Iris pigment epithelial cell (primary cell): ENCODE results near the gene CCR5.

Experiments
- DNase-seq: peaks from one replicate; pipeline ENCODE4 v3.0.0-alpha.2; 2011; ENCODE audit warnings: low read depth

Gene CCR5

GRCh38 chr3:46408853-46409252 lies 38.1 kb downstream of the CCR5 start:
- DNase-seq = no peak

- DNase-seq = no peak
Measured at GRCh38 chr3:46409739-46410489, 39.2 kb downstream of the CCR5 start.

GRCh38 chr3:46410669-46411068 lies 39.9 kb downstream of the CCR5 start:
- no peak for DNase-seq

- no peak for DNase-seq
Measured at GRCh38 chr3:46411271-46411670, 40.5 kb downstream of the CCR5 start.

- no peak for DNase-seq
Measured at GRCh38 chr3:46412786-46413298, 42.1 kb downstream of the CCR5 start.

GRCh38 chr3:46413951-46414350 lies 43.2 kb downstream of the CCR5 start:
- no peak for DNase-seq

- DNase-seq = no peak
Measured at GRCh38 chr3:46414739-46415138, 44.0 kb downstream of the CCR5 start.

GRCh38 chr3:46416125-46416810 lies 45.5 kb downstream of the CCR5 start:
- peak; percentile 40 for DNase-seq

GRCh38 chr3:46416811-46417510 lies 46.2 kb downstream of the CCR5 start:
- DNase-seq = no peak

GRCh38 chr3:46417841-46418611 lies 47.3 kb downstream of the CCR5 start:
- DNase-seq = no peak

GRCh38 chr3:46419816-46420215 lies 49.1 kb downstream of the CCR5 start:
- no peak for DNase-seq

GRCh38 chr3:46420931-46421330 lies 50.2 kb downstream of the CCR5 start:
- DNase-seq = no peak

GRCh38 chr3:46422617-46423016 lies 51.9 kb downstream of the CCR5 start:
- peak; percentile 11 for DNase-seq

- DNase-seq = peak; percentile 57
Measured at GRCh38 chr3:46423588-46423987, 52.8 kb downstream of the CCR5 start.
